Endothelial cell of umbilical vein (primary cell): Measurements from ENCODE around the gene PRKG1. TPM values are rescaled to one million over a fixed set of nuclear protein-coding genes. Genes with fewer than 3 reads are reported as not detected.

Source experiments
- BruUV-seq: library from RNA; stranded (reverse); fragments of 400-500 nt; replicated peaks from 2 replicates; lab custom pipeline; 2021; lab: Mats Ljungman, UMichigan
- CTCF ChIA-PET: fragments of 300-600, 350-600 bp; sonication (Branson Sonifier 250); formaldehyde crosslinking; loops from one replicate; lab custom pipeline; 2021; ENCODE audit warnings: antibody characterized with exemption, inconsistent platforms; lab: Charles Lee
- POLR2A ChIA-PET: fragments of 300-600, 350-600 bp; sonication (Branson Sonifier 250); formaldehyde crosslinking; loops from one replicate; lab custom pipeline; 2021; ENCODE audit warnings: antibody characterized with exemption, inconsistent platforms; lab: Charles Lee
- DNase-seq: peaks from one replicate; pipeline ENCODE4 v3.0.0-alpha.2; 2011; ENCODE audit warnings: low read depth, low spot score
- FAIRE-seq: peaks from 2 replicates; lab custom pipeline; 2011; peaks lifted over from hg19 to GRCh38; lab: Jason Lieb, UNC
- H2AFZ ChIP-seq: 2 replicates; pipeline ENCODE4 v1.6.0; 2012; ENCODE audit warnings: low read depth, low read length, control low read depth, inconsistent platforms
- H3K27ac ChIP-seq: 2 replicates; pipeline ENCODE4 v1.5.1; 2011; ENCODE audit warnings: low read depth, mild to moderate bottlenecking, control low read depth, low read length, moderate library complexity; ENCODE audit not compliant: insufficient read depth
- H3K27me3 ChIP-seq, 2 experiments: 2 replicates each; pipeline versions ENCODE4 v1.6.0 to v1.6.1; 2011; ENCODE audit warnings: low read length in 2 of 2, mixed read lengths in 1 of 2; ENCODE audit not compliant: control insufficient read depth in 2 of 2, insufficient read depth in 2 of 2
- H3K36me3 ChIP-seq, 2 experiments: 2 replicates in 1 of 2; 3 replicates in 1 of 2; pipeline ENCODE4 v1.5.1; 2011; ENCODE audit warnings: low read length in 2 of 2, mild to moderate bottlenecking in 1 of 2, moderate library complexity in 1 of 2; ENCODE audit not compliant: control insufficient read depth in 2 of 2, insufficient read depth in 2 of 2; ENCODE audit errors: extremely low read depth in 1 of 2
- H3K4me1 ChIP-seq: 3 replicates; pipeline ENCODE4 v1.5.1; 2011; ENCODE audit warnings: mild to moderate bottlenecking, low read length; ENCODE audit not compliant: control insufficient read depth, insufficient read depth; ENCODE audit errors: extremely low read depth
- H3K4me2 ChIP-seq: 2 replicates; pipeline ENCODE4 v1.6.1; 2011; ENCODE audit warnings: low read length, control low read depth, mixed read lengths; ENCODE audit not compliant: insufficient read depth
- H3K4me3 ChIP-seq, 3 experiments: fragments of 200-600 bp in 1 of 3; sonication (generic), shearing (Covaris generic) in 1 of 3; replicated peaks in 1 of 3; 2 replicates each; pipeline ENCODE4 v1.5.1; 2011 to 2016; ENCODE audit warnings: control low read depth in 3 of 3, low read length in 3 of 3, mild to moderate bottlenecking in 2 of 3, inconsistent platforms in 1 of 3, low read depth in 1 of 3, moderate library complexity in 1 of 3; ENCODE audit not compliant: insufficient read depth in 1 of 3
- H3K79me2 ChIP-seq: 2 replicates; pipeline ENCODE4 v1.6.0; 2012; ENCODE audit warnings: low read length, inconsistent platforms; ENCODE audit not compliant: control insufficient read depth, insufficient read depth
- H3K9ac ChIP-seq: replicated peaks from 2 replicates; pipeline ENCODE3; 2011; ENCODE audit warnings: low read length, control low read depth; ENCODE audit not compliant: insufficient read depth; ENCODE audit errors: extremely low read depth
- H3K9me1 ChIP-seq: replicated peaks from 3 replicates; pipeline ENCODE4 v1.6.0; 2011; ENCODE audit warnings: mild to moderate bottlenecking, low read length; ENCODE audit not compliant: control insufficient read depth, insufficient read depth; ENCODE audit errors: extremely low read depth
- H3K9me3 ChIP-seq: replicated peaks from 2 replicates; pipeline ENCODE4 v1.5.1; 2012; ENCODE audit warnings: low read length, inconsistent platforms; ENCODE audit not compliant: control insufficient read depth, insufficient read depth
- H4K20me1 ChIP-seq: replicated peaks from 2 replicates; pipeline ENCODE3; 2011; ENCODE audit warnings: mild to moderate bottlenecking, low read length; ENCODE audit not compliant: control insufficient read depth, insufficient read depth; ENCODE audit errors: extremely low read depth
- CTCF ChIP-seq, 2 donors: IDR thresholded peaks; 1 replicate in 1 of 2; 2 replicates in 1 of 2; pipeline ENCODE4 v1.5.1; 2011; ENCODE audit warnings: low read length in 2 of 2, mild to moderate bottlenecking in 2 of 2, moderate library complexity in 2 of 2, control low read depth in 1 of 2, inconsistent platforms in 1 of 2, low read depth in 1 of 2; ENCODE audit not compliant: insufficient read depth in 1 of 2; ENCODE audit errors: extremely low read depth in 1 of 2
- EZH2 ChIP-seq: IDR thresholded peaks from 2 replicates; pipeline ENCODE4 v1.6.1; 2012; ENCODE audit warnings: borderline replicate concordance, low read depth, mild to moderate bottlenecking, moderate library complexity, low read length, inconsistent platforms; ENCODE audit not compliant: severe bottlenecking
- FOS ChIP-seq: IDR thresholded peaks from 2 replicates; pipeline ENCODE4 v1.6.1; 2011; ENCODE audit warnings: mild to moderate bottlenecking, low read length, moderate library complexity, borderline replicate concordance; ENCODE audit not compliant: insufficient read depth
- GATA2 ChIP-seq: IDR thresholded peaks from 2 replicates; pipeline ENCODE4 v1.7.0; 2011; ENCODE audit warnings: low read depth, mild to moderate bottlenecking, moderate library complexity, mixed read lengths, low read length; ENCODE audit not compliant: insufficient read length, insufficient read depth
- JUN ChIP-seq: IDR thresholded peaks from 2 replicates; pipeline ENCODE4 v1.6.1; 2011; ENCODE audit warnings: borderline replicate concordance, low read depth; ENCODE audit not compliant: insufficient read length, insufficient read depth
- MAX ChIP-seq: IDR thresholded peaks from 2 replicates; pipeline ENCODE4 v1.6.1; 2011; ENCODE audit not compliant: insufficient read depth, insufficient read length
- MYC ChIP-seq: IDR thresholded peaks from one replicate; pipeline ENCODE4 v1.6.1; 2011; ENCODE audit warnings: mild to moderate bottlenecking, low read depth, low read length
- POLR2A ChIP-seq: IDR thresholded peaks from 2 replicates; pipeline ENCODE4 v1.6.1; 2012; ENCODE audit warnings: low read depth, mild to moderate bottlenecking, control low read depth, low read length
- POLR2AphosphoS5 ChIP-seq: IDR thresholded peaks from 2 replicates; pipeline ENCODE4 v1.6.1; 2012; ENCODE audit warnings: low read depth, mild to moderate bottlenecking, control low read depth, low read length, moderate library complexity; ENCODE audit not compliant: insufficient read depth
- dilution Hi-C: fragments of 300-500 bp; cut with MboI; formaldehyde crosslinking; loops from one replicate; pipeline ENCODE4 v1.15.0; 2019; ENCODE audit warnings: low sequenced_read_pairs; ENCODE audit not compliant: extremely low pct_ligation_motif_present
- intact Hi-C: fragments of 100-400 bp; cut with micrococcal nuclease; formaldehyde crosslinking; loops from one replicate; pipeline ENCODE4 v1.10.0; 2022
- polyA plus RNA-seq, 4 experiments: library from polyadenylated mRNA; depleted of rRNA in 3 of 4; stranded (reverse) in 3 of 4; unstranded in 1 of 4; fragments of >200 nt; gene quantifications; 2 replicates each; pipeline versions ENCODE4 v1.2.1 to v1.2.3, GENCODE V29; 2011 to 2012; ENCODE audit warnings: missing spikeins in 1 of 4
- total RNA-seq: library from RNA; stranded (reverse); gene quantifications from 2 replicates; pipeline ENCODE4 v1.2.3, GENCODE V29; 2021

Gene PRKG1
- total and polyA plus RNA-seq, 2 donors (not counting 3 experiments of a cell fraction or from before 2014, with no cell fraction given), result 0.01 to 0.18 TPM

GRCh38 chr10:51669041-51669440 lies 594.8 kb downstream of the PRKG1 start:
- H3K9me3 ChIP-seq, result no peaks in the 10 kb centered on the region
- no TSS peak for BruUV-seq
- no peak overlapping the region for H2AFZ ChIP-seq
- H3K4me1 ChIP-seq, result peaks cover 8% of the 10 kb centered on the region
- H3K36me3 ChIP-seq, result no peaks in the 10 kb centered on the region
- H3K9ac ChIP-seq, result no peak overlapping the region
- FAIRE-seq (no peak), DNase-seq (no peak)
- TF ChIP-seq GATA2, result no peak
- TF ChIP-seq FOS, result no peak
- TF ChIP-seq POLR2A, result no peak
- TF ChIP-seq MYC, result no peak
- TF ChIP-seq EZH2, result no peak
- no peak for TF ChIP-seq CTCF (IDR thresholded peaks at IDR 0.05; ENCODE audit: extremely low read depth in 1 of 2, insufficient read depth in 1 of 2, low read depth in 1 of 2, low read length in 2 of 2)
- no peak for TF ChIP-seq MAX
- TF ChIP-seq POLR2AphosphoS5, result no peak
- TF ChIP-seq JUN, result no peak
- POLR2A ChIA-PET, result no interaction called here
- H4K20me1 ChIP-seq, result no peaks in the 10 kb centered on the region
- H3K27ac ChIP-seq, result no peak overlapping the region
- intact Hi-C loops, result no loop called here
- dilution Hi-C loops, result no loop called here
- H3K79me2 ChIP-seq, result no peaks in the 10 kb centered on the region
- H3K27me3 ChIP-seq, result peaks cover 2 to 4% of the 10 kb centered on the region in 2 experiments
- H3K4me3 ChIP-seq, result no peak overlapping the region
- CTCF ChIA-PET, result interaction anchor here (1.2 kb wide), 2 partner anchors 13 to 285 kb away, joined by 3 read pairs; no protein-coding TSS in a partner anchor
- H3K9me1 ChIP-seq, result no peaks in the 10 kb centered on the region
- no peak overlapping the region for H3K4me2 ChIP-seq
